ENCODE measurements around the gene PHPT1.

Gene PHPT1

DNA sequence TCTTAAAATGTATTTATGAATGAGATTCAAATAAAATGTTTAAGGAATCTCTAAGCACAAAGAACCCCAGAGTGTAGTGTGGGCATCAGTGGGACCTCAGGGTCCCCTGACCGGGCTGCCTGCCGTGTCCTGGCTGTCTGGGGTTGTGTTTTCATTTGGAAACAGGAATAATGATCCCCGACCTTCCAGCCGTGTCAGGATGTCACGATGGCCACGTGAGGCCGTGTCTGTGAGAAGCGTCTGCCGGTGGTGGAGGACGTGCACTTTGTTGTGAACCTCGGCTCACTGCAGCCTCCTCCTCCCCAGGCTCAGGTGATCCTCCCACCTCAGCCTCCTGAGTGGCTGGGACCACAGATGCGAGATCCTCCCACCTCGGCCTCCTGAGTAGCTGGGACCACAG is 41.5 kb downstream of the PHPT1 start:
- no peak for DNase-seq

DNA sequence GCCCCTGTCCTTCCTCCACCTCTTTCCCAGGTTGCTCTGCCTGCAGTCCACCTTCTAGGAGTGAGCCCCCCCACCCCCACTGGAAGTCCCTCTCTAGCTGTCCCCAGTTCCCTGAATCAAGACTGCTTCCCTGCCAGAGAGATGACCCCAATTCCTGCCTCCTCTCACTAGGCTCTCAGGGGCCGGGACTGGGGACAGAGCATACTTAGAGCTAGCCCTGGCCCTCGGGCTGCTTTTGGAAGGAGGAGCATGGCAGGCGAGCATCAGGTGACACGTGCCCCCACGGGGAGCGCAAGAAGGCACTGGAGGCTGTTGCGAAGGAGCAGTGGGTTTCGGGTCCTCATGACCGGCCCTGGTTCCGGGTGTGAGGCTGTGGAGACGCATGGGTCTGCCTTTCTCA is 46.8 kb downstream of the PHPT1 start:
- DNase-seq: no peak

DNA sequence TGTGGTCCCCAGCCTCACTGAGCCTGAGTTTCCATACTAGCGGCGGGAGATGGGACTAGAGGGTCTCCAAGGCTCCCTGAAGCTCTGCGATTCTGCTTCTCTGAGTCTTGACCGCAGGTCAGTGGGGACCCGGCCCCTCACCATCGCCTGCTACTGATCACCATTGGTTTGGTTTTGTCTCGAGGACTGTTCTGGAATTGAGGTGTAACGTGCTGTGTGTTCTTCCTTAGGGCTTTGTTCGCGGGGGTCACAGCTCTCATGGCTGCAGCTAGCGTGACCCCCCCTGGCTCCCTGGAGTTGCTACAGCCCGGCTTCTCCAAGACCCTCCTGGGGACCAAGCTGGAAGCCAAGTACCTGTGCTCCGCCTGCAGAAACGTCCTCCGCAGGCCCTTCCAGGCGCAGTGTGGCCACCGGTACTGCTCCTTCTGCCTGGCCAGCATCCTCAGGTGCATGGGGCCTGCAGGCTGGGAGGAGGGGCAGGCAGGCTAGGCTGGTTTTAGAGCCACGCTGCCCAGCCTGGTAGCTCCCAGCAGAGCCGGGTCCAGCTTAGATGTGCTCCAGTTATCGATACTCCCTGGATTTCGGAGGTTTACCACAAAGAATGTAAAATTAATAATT is 49.4 kb downstream of the PHPT1 start:
- DNase-seq: no peak

DNA sequence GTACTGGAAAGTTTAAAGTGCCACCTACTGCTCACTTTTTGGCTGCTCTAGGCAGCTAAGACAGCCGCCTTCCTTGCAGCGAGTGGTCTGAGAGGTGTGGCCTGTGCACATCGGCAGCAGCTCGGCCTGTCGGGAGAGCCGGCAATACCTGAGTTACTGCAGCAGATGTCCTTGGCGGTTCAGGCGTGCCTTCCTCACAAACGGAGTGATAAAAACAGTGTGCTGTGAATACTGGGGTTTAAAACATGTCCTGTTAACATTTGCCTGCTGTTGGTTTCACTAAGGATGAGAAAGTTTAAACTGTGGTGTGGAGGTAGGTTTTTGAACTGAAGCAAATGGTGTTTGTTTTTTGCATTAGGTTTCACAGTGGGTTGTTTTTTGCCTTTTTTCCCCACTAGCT is 50.0 kb downstream of the PHPT1 start:
- DNase-seq: no peak

DNA sequence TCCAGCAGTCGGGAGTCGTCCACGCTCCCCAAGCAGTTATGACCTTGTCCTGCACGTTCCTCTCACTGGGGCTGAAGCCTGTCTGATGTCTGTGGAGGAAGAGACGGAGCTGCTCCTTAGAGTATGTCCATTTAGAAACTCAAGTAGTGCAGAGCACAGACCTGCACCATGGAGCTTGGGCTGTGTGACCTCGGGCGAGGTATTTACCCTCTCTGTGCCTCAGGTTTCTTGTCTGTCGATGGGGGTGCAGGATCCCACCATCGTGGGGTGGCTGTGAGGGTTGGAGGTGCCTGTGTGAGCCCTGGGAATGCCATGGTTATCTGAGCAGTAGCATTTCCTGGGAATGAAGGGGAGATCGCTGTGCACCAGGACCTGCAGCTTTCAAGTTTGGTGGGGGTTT is 51.3 kb downstream of the PHPT1 start:
- DNase-seq: no peak
